Left lung (tissue), 10 donors: ENCODE results near the gene MYH14. TPM values are rescaled to one million over a fixed set of nuclear protein-coding genes. Genes with fewer than 3 reads are reported as not detected.

Source experiments
- ATAC-seq: fragments of 200-7000 bp; cut with Tn5 transposase; one replicate; pipeline ENCODE4 v1.9.1; 2020; ENCODE audit warnings: moderate library complexity
- DNase-seq, 4 donors: peaks; one replicate each; pipeline ENCODE4 v3.0.0-alpha.2; 2013 to 2020
- H3K27ac ChIP-seq, 2 donors: fragments of 200-600 bp; sonication (generic) in 1 of 2; one replicate each; pipeline versions ENCODE4 v1.5.0 to v1.8.0; 2020 to 2021
- H3K27me3 ChIP-seq, 2 donors: fragments of 200-600 bp; sonication (generic) in 1 of 2; one replicate each; pipeline versions ENCODE4 v1.5.0 to v1.8.0; 2020 to 2021
- H3K36me3 ChIP-seq, 2 donors: fragments of 200-600 bp; sonication (generic) in 1 of 2; one replicate each; pipeline versions ENCODE4 v1.5.0 to v1.8.0; 2020 to 2021
- H3K4me1 ChIP-seq, 2 donors: fragments of 200-600 bp; one replicate each; pipeline ENCODE4 v1.8.0; 2021
- H3K4me3 ChIP-seq, 2 donors: fragments of 200-600 bp; sonication (generic) in 1 of 2; one replicate each; pipeline versions ENCODE4 v1.5.0 to v1.8.0; 2020 to 2021; ENCODE audit warnings: mild to moderate bottlenecking in 1 of 2
- H3K9me3 ChIP-seq, 2 donors: fragments of 200-600 bp; sonication (generic) in 1 of 2; one replicate each; pipeline versions ENCODE4 v1.5.0 to v1.8.0; 2020 to 2021
- intact Hi-C, 2 donors: fragments of 100-400 bp; cut with DNase I; formaldehyde crosslinking; loops; one replicate each; pipeline versions ENCODE4 v1.11.2 to v1.14.2; 2022
- polyA plus RNA-seq, 6 donors: library from polyadenylated mRNA; unstranded; fragments of 120-200 nt; gene quantifications; one replicate each; pipeline ENCODE4 v1.2.1, GENCODE V29; 2013; ENCODE audit not compliant: insufficient read length in 6 of 6
- total RNA-seq, 2 donors: library from RNA; stranded (reverse); fragmentation: NEBNext Ultra II Directional; extraction: Animal tissue kit (Norgen Biotek cat#: 25700); gene quantifications; one replicate each; pipeline ENCODE4 v1.2.1, GENCODE V29; 2021
- TF ChIP-seq, protein P1 (sequence below), 2 donors: fragments of 200-600 bp; sonication (generic) in 1 of 2; IDR thresholded peaks; one replicate each; pipeline versions ENCODE4 v1.5.0 to v1.8.0; 2021; ENCODE audit warnings: antibody characterized with exemption in 2 of 2
- donor health status: DM: no; HTN: yes; CAD: no.
- donor health status: DM: no; HTN: no; CAD: no.

The MYH14 gene
- total and polyA plus RNA-seq, 8 donors: 46.0 to 195 (median 55.6) TPM

DNA sequence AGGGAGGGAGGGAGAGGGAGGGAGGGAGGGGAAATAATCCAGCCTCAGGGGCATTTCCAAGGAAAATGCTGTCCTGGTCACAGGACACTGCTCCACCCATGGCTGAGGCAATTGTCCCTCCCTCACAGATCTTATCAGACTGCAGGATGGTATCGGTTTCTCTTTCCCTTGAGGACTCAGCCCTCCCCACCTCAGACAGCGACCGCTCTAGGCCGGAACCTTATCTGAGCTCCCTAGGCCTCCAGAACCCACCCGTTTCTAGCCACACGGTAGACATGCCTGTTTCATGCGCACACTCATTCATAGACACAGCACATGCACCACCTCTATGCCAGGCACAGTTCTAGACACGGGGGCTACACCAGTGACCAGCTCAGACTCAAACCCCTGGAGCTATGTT is 30.3 kb upstream of the MYH14 start:
- ATAC-seq: no peak
- no peak overlapping the region for H3K27ac ChIP-seq

DNA sequence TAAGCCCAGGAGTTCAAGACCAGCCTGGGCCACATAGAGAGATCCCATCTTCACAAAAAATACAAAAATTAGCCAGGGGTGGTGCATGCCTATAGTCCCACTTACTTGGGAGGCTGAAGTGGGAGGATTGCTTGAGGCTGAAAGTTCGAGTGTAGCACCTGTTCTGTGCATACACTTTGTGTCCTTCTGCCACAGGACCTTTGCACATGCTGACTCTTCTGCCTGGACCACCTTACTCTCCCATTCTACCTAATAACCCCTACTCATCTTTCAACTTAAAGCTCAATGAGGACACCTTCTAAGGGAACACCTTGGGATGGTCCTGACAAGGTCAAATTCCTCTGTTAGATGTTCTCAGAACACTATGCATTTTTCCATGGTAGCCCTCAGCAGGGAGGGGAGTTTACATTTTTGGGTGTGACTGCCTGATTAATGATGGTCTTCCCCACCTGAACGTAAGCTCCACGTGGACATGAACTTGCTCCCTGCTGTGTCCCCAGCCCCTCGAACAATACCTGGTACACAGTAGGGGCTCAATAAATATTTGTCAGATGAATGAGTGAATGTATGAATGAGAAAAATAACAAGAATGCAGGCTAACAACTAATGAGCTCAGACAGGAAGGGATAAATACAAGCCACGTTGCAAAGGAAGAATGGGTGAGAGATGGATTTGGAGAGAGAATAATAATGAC is 29.2 kb upstream of the MYH14 start:
- ATAC-seq (no peak), DNase-seq (no peak)
- H3K4me3 ChIP-seq: no peak overlapping the region
- no peaks in the 10 kb centered on the region for H3K9me3 ChIP-seq
- H3K36me3 ChIP-seq: no peaks in the 10 kb centered on the region
- TF ChIP-seq, protein P1, sequence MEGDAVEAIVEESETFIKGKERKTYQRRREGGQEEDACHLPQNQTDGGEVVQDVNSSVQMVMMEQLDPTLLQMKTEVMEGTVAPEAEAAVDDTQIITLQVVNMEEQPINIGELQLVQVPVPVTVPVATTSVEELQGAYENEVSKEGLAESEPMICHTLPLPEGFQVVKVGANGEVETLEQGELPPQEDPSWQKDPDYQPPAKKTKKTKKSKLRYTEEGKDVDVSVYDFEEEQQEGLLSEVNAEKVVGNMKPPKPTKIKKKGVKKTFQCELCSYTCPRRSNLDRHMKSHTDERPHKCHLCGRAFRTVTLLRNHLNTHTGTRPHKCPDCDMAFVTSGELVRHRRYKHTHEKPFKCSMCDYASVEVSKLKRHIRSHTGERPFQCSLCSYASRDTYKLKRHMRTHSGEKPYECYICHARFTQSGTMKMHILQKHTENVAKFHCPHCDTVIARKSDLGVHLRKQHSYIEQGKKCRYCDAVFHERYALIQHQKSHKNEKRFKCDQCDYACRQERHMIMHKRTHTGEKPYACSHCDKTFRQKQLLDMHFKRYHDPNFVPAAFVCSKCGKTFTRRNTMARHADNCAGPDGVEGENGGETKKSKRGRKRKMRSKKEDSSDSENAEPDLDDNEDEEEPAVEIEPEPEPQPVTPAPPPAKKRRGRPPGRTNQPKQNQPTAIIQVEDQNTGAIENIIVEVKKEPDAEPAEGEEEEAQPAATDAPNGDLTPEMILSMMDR (IDR thresholded peaks at IDR 0.05): no peak
- H3K27ac ChIP-seq: no peak overlapping the region
- H3K4me1 ChIP-seq: no peaks in the 10 kb centered on the region
- H3K27me3 ChIP-seq: peaks cover 0 to 2% of the 10 kb centered on the region in 2 donors
- intact Hi-C loops: no loop called here

More for the DNA sequence above, 30.3 kb upstream of the MYH14 start:
- TF ChIP-seq, protein P1 (IDR thresholded peaks at IDR 0.05): no peak
- no peak for DNase-seq
- Histone ChIP-seq H3K36me3 (no peaks in the 10 kb centered on the region), H3K4me1 (no peaks in the 10 kb centered on the region), H3K4me3 (no peak overlapping the region), H3K27me3 (peaks cover 0 to 8% of the 10 kb centered on the region in 2 donors), H3K9me3 (no peaks in the 10 kb centered on the region)
- intact Hi-C loops: no loop called here

DNA sequence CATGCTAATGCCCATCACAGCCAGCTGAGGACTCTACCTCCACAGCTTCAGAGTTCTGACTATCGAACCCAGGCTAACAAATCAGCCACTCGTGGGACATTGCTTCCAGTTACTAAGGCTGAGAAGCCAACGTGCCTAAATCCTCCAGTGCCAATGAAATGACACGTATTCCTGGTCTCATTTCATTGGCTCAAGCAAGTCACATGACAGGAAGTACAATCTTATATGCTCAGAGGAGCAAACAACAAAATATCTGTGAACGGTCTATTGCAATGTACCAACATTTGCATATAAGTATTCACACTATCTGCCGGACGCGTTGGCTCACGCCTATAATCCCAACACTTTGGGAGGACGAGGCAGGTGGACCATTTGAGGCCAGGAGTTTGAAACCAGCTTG is 27.5 kb upstream of the MYH14 start:
- Histone ChIP-seq H3K9me3 (peaks cover 0 to 3% of the 10 kb centered on the region in 2 donors), H3K4me1 (no peaks in the 10 kb centered on the region), H3K27me3 (peaks cover 0 to 7% of the 10 kb centered on the region in 2 donors), H3K4me3 (no peak overlapping the region), H3K36me3 (no peaks in the 10 kb centered on the region), H3K27ac (no peak overlapping the region)
- DNase-seq (no peak), ATAC-seq (no peak)
- intact Hi-C loops: no loop called here
- TF ChIP-seq, protein P1 (IDR thresholded peaks at IDR 0.05): no peak

DNA sequence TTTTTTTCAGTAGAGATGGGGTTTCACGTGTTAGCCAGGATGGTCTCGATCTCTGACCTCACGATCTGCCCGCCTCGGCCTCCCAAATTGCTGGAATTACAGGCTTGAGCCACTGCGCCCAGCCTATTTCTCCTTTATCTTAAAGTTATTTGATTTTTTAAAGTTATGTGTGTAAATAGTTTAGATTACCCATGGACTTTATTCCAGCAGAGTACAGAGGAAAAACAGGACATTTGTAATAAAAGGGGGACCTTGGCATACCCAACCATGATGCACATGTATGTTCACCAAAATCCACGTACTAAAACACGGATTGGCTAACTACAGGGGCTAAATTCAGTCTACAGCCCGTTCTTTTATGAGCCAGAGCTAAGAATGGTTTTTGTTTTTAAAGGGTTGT is 26.6 kb upstream of the MYH14 start:
- DNase-seq (no peak), ATAC-seq (no peak)
- Histone ChIP-seq H3K27me3 (peaks cover 0 to 7% of the 10 kb centered on the region in 2 donors), H3K27ac (no peak overlapping the region), H3K4me3 (no peak overlapping the region), H3K36me3 (no peaks in the 10 kb centered on the region), H3K4me1 (no peaks in the 10 kb centered on the region), H3K9me3 (peaks cover 0 to 3% of the 10 kb centered on the region in 2 donors)
- intact Hi-C loops: no loop called here
- TF ChIP-seq, protein P1 (IDR thresholded peaks at IDR 0.05): no peak

DNA sequence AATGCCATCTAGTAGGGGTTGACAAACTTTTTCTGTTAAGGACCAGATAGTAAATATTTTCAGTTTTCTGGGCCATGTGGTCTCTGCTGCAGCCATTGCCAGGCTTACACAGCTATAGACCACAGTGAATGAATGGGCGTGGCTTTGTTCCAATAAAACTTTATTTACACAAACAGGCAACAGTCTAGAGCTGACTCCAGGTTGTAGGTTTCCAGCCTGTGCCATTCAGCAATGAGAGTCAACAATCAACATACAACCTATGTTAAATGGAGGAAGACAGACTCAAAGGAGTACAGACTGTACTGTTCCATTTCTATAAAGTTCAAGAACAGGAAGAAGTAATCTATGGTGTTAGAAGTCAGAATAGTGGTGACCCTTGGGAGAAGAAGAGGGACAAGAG is 25.1 kb upstream of the MYH14 start:
- Histone ChIP-seq H3K9me3 (peaks cover 0 to 3% of the 10 kb centered on the region in 2 donors), H3K4me1 (no peaks in the 10 kb centered on the region), H3K27ac (no peak overlapping the region), H3K36me3 (no peaks in the 10 kb centered on the region), H3K4me3 (no peak overlapping the region), H3K27me3 (peaks cover 0 to 7% of the 10 kb centered on the region in 2 donors)
- TF ChIP-seq, protein P1 (IDR thresholded peaks at IDR 0.05): no peak
- ATAC-seq (no peak), DNase-seq (no peak)
- intact Hi-C loops: no loop called here
